Mammary epithelial cell (primary cell): ENCODE measurements around the gene ZNF804B.

Source experiments
- EZH2 ChIP-seq: IDR thresholded peaks from 2 replicates; pipeline ENCODE4 v1.6.1; 2012; ENCODE audit warnings: low read length, inconsistent platforms, borderline replicate concordance
- TF ChIP-seq, protein P1 (sequence below), 2 donors: IDR thresholded peaks in 1 of 2; conservative IDR thresholded peaks in 1 of 2; 2 replicates each; pipeline ENCODE4 v1.5.1; 2011 to 2012; ENCODE audit warnings: inconsistent platforms in 2 of 2, low read length in 2 of 2, mild to moderate bottlenecking in 2 of 2, control low read depth in 1 of 2, low read depth in 1 of 2; ENCODE audit not compliant: insufficient read depth in 1 of 2; ENCODE audit errors: extremely low read depth in 1 of 2

DNA sequence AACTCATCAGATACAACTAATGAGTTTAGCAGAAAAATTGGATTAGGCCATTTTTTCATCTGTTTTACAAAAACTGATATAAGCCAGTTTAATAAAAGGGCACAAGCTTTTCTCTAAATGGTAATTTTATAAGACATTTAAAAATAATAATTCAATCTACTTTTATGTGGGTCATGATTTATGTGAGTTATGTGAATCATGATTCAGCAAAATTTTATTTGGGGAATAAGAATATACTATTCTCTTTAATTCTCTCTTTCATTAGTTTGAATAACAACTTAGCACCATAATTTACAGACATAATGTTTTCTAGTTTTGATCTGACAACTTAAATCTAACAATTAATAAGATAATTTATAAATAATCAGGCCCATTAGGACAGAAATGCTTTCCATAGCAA lies 99.8 kb downstream of the ZNF804B start:
- TF ChIP-seq, protein P1, sequence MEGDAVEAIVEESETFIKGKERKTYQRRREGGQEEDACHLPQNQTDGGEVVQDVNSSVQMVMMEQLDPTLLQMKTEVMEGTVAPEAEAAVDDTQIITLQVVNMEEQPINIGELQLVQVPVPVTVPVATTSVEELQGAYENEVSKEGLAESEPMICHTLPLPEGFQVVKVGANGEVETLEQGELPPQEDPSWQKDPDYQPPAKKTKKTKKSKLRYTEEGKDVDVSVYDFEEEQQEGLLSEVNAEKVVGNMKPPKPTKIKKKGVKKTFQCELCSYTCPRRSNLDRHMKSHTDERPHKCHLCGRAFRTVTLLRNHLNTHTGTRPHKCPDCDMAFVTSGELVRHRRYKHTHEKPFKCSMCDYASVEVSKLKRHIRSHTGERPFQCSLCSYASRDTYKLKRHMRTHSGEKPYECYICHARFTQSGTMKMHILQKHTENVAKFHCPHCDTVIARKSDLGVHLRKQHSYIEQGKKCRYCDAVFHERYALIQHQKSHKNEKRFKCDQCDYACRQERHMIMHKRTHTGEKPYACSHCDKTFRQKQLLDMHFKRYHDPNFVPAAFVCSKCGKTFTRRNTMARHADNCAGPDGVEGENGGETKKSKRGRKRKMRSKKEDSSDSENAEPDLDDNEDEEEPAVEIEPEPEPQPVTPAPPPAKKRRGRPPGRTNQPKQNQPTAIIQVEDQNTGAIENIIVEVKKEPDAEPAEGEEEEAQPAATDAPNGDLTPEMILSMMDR (conservative IDR thresholded peaks at IDR 0.05 in 1 of 2, IDR thresholded peaks at IDR 0.05 in 1 of 2; ENCODE audit: extremely low read depth in 1 of 2, insufficient read depth in 1 of 2, low read depth in 1 of 2, low read length in 2 of 2), result no peak
- no peak for TF ChIP-seq EZH2
